HG03565 (cell line): Measurements from ENCODE around the gene ADO.
"Not testable (repeated sequence)": the region's sequence is repeated elsewhere in the genome, so short reads cannot be mapped to it uniquely, and the experiment has no call there.

Experiments used
- ATAC-seq: cut with Tn5 transposase; IDR thresholded peaks from one replicate; pipeline ENCODE4 v1.9.1; 2021; ENCODE audit warnings: mild to moderate bottlenecking, moderate library complexity; ENCODE audit not compliant: unreplicated experiment

The ADO gene

GRCh38 chr10:62804356-62805230 lies at the start of gene ADO:
ADO (plus strand) TSS chr10:62804720; CDS start chr10:62805060, 340 bp downstream.
- ATAC-seq: peak; percentile 78

- ATAC-seq: no peak
Observed at GRCh38 chr10:62754963-62755362, 49.6 kb upstream of the ADO start.

GRCh38 chr10:62755662-62756653 lies 48.6 kb upstream of the ADO start:
- no peak for ATAC-seq

- no peak for ATAC-seq
Observed at GRCh38 chr10:62759599-62760175, 44.8 kb upstream of the ADO start.

- no peak for ATAC-seq
Observed at GRCh38 chr10:62760401-62760800, 44.1 kb upstream of the ADO start.

GRCh38 chr10:62761115-62761514 lies 43.4 kb upstream of the ADO start:
- ATAC-seq: no peak

- no peak for ATAC-seq
Observed at GRCh38 chr10:62763155-62763554, 41.4 kb upstream of the ADO start.

GRCh38 chr10:62764011-62764410 lies 40.5 kb upstream of the ADO start:
- ATAC-seq: no peak

- ATAC-seq: no peak
Observed at GRCh38 chr10:62765726-62766125, 38.8 kb upstream of the ADO start.

- no peak for ATAC-seq
Observed at GRCh38 chr10:62766386-62766785, 38.1 kb upstream of the ADO start.

- peak; percentile 55 for ATAC-seq
Observed at GRCh38 chr10:62769574-62770242, 34.8 kb upstream of the ADO start.

GRCh38 chr10:62772186-62772974 lies 32.1 kb upstream of the ADO start:
- ATAC-seq: no peak

- peak; percentile 38 for ATAC-seq
Observed at GRCh38 chr10:62778125-62778524, 26.4 kb upstream of the ADO start.

- peak; percentile 87 for ATAC-seq
Observed at GRCh38 chr10:62779487-62780248, 24.9 kb upstream of the ADO start.

- not testable (repeated sequence) for ATAC-seq
Observed at GRCh38 chr10:62784537-62784936, 20.0 kb upstream of the ADO start.

GRCh38 chr10:62788285-62788684 lies 16.2 kb upstream of the ADO start:
- ATAC-seq: not testable (repeated sequence)

GRCh38 chr10:62788861-62789467 lies 15.6 kb upstream of the ADO start:
- no peak for ATAC-seq

GRCh38 chr10:62790019-62790555 lies 14.4 kb upstream of the ADO start:
- ATAC-seq: no peak
